ENCODE results near the gene SFXN3.

The SFXN3 gene

GRCh38 chr10:101062232-101063049 lies 31.4 kb downstream of the SFXN3 start:
- peak overlapping the region; percentile 41 for H3K4me3 ChIP-seq (replicated peaks; ENCODE audit: low read depth, low read length)
- peak; percentile 83 for DNase-seq (ENCODE audit: extremely low read depth, insufficient read length)
- no peaks in the 10 kb centered on the region for H3K27me3 ChIP-seq (replicated peaks; ENCODE audit: control insufficient read depth, insufficient read depth, low read length)

GRCh38 chr10:101063050-101063525 lies 32.1 kb downstream of the SFXN3 start:
- Histone ChIP-seq H3K36me3 (ENCODE audit: control insufficient read depth, insufficient read depth, low read length) (no peaks in the 10 kb centered on the region), H3K27me3 (replicated peaks; ENCODE audit: control insufficient read depth, insufficient read depth, low read length) (no peaks in the 10 kb centered on the region), H3K4me3 (replicated peaks; ENCODE audit: low read depth, low read length) (no peak overlapping the region)
- no peak for DNase-seq (ENCODE audit: extremely low read depth, insufficient read length)
- no peak for TF ChIP-seq CTCF (IDR thresholded peaks at IDR 0.05; ENCODE audit: insufficient read depth, low read length, poor library complexity, severe bottlenecking)

More at GRCh38 chr10:101062232-101063049, 31.4 kb downstream of the SFXN3 start:
- peaks cover 2% of the 10 kb centered on the region for H3K36me3 ChIP-seq (ENCODE audit: control insufficient read depth, insufficient read depth, low read length)
- TF ChIP-seq CTCF (IDR thresholded peaks at IDR 0.05; ENCODE audit: insufficient read depth, low read length, poor library complexity, severe bottlenecking), result peak; percentile 36

GRCh38 chr10:101063548-101064414 lies 32.7 kb downstream of the SFXN3 start:
- no peaks in the 10 kb centered on the region for H3K27me3 ChIP-seq (replicated peaks; ENCODE audit: control insufficient read depth, insufficient read depth, low read length)
- TF ChIP-seq CTCF (IDR thresholded peaks at IDR 0.05; ENCODE audit: insufficient read depth, low read length, poor library complexity, severe bottlenecking), result no peak
- no peak for DNase-seq (ENCODE audit: extremely low read depth, insufficient read length)
- H3K4me3 ChIP-seq (replicated peaks; ENCODE audit: low read depth, low read length), result no peak overlapping the region
- no peaks in the 10 kb centered on the region for H3K36me3 ChIP-seq (ENCODE audit: control insufficient read depth, insufficient read depth, low read length)

GRCh38 chr10:101064415-101065030 lies 33.5 kb downstream of the SFXN3 start:
- H3K36me3 ChIP-seq (ENCODE audit: control insufficient read depth, insufficient read depth, low read length), result no peaks in the 10 kb centered on the region
- DNase-seq (ENCODE audit: extremely low read depth, insufficient read length), result no peak
- no peak overlapping the region for H3K4me3 ChIP-seq (replicated peaks; ENCODE audit: low read depth, low read length)
- no peaks in the 10 kb centered on the region for H3K27me3 ChIP-seq (replicated peaks; ENCODE audit: control insufficient read depth, insufficient read depth, low read length)
- TF ChIP-seq CTCF (IDR thresholded peaks at IDR 0.05; ENCODE audit: insufficient read depth, low read length, poor library complexity, severe bottlenecking), result no peak

GRCh38 chr10:101065481-101066145 lies 34.6 kb downstream of the SFXN3 start:
- Histone ChIP-seq H3K27me3 (replicated peaks; ENCODE audit: control insufficient read depth, insufficient read depth, low read length) (no peaks in the 10 kb centered on the region), H3K4me3 (replicated peaks; ENCODE audit: low read depth, low read length) (no peak overlapping the region), H3K36me3 (ENCODE audit: control insufficient read depth, insufficient read depth, low read length) (no peaks in the 10 kb centered on the region)
- TF ChIP-seq CTCF (IDR thresholded peaks at IDR 0.05; ENCODE audit: insufficient read depth, low read length, poor library complexity, severe bottlenecking), result no peak
- no peak for DNase-seq (ENCODE audit: extremely low read depth, insufficient read length)

Data from GM06990 (cell line).